HepG2 (cell line): ENCODE results near the gene ALG8. TPM values are rescaled to one million over a fixed set of nuclear protein-coding genes. Genes with fewer than 3 reads are reported as not detected.

Experiments used
- ARID5B ChIP-seq: IDR thresholded peaks from 2 replicates; pipeline ENCODE4 v1.4.0; 2020; ENCODE audit warnings: mild to moderate bottlenecking, missing genetic modification reagents
- ARNTL ChIP-seq: sonication (generic); formaldehyde crosslinking; IDR thresholded peaks from 2 replicates; pipeline ENCODE4 v1.4.0; 2020; ENCODE audit warnings: mild to moderate bottlenecking, missing genetic modification reagents
- ATF4 ChIP-seq, 2 experiments: fragments of 450-650 bp in 1 of 2; sonication (generic) in 1 of 2; formaldehyde crosslinking; IDR thresholded peaks; 2 replicates each; pipeline versions ENCODE4 v1.5.0 to v1.8.0; 2020 to 2022; ENCODE audit warnings: mild to moderate bottlenecking in 1 of 2, missing genetic modification reagents in 1 of 2
- ATM ChIP-seq: fragments of 450-650 bp; IDR thresholded peaks from 2 replicates; pipeline ENCODE4 v1.7.1; 2017; ENCODE audit warnings: mild to moderate bottlenecking, borderline replicate concordance
- E2F5 ChIP-seq: sonication (generic); formaldehyde crosslinking; conservative IDR thresholded peaks from 2 replicates; pipeline ENCODE4 v1.4.0; 2020; ENCODE audit warnings: missing genetic modification reagents
- FOXK1 ChIP-seq: sonication (generic); formaldehyde crosslinking; IDR thresholded peaks from 2 replicates; pipeline ENCODE4 v1.4.0; 2020; ENCODE audit warnings: low read depth, missing genetic modification reagents, borderline replicate concordance
- HNF1B ChIP-seq: sonication (generic); formaldehyde crosslinking; IDR thresholded peaks from 2 replicates; pipeline ENCODE4 v1.5.1; 2020; ENCODE audit warnings: mild to moderate bottlenecking, moderate library complexity, missing genetic modification reagents
- HOXA9 ChIP-seq: sonication (generic); formaldehyde crosslinking; IDR thresholded peaks from 2 replicates; pipeline ENCODE4 v1.8.1; 2022; ENCODE audit warnings: missing genetic modification reagents, mild to moderate bottlenecking, moderate library complexity, borderline replicate concordance
- RCOR2 ChIP-seq: IDR thresholded peaks from 2 replicates; pipeline ENCODE4 v1.6.1; 2016; ENCODE audit warnings: missing biosample characterization, missing genetic modification reagents
- ZBTB1 ChIP-seq: sonication (generic); formaldehyde crosslinking; IDR thresholded peaks from 2 replicates; pipeline ENCODE4 v1.4.0; 2020; ENCODE audit warnings: missing genetic modification reagents, borderline replicate concordance
- ZBTB25 ChIP-seq: IDR thresholded peaks from 2 replicates; pipeline ENCODE4 v1.6.1; 2018; ENCODE audit warnings: missing genetic modification reagents
- ZBTB37 ChIP-seq: sonication (generic); formaldehyde crosslinking; IDR thresholded peaks from 2 replicates; pipeline ENCODE4 v1.4.0; 2020; ENCODE audit warnings: mild to moderate bottlenecking, missing genetic modification reagents
- ZNF264 ChIP-seq: sonication (generic); formaldehyde crosslinking; IDR thresholded peaks from 2 replicates; pipeline ENCODE4 v1.4.0; 2020; ENCODE audit warnings: missing genetic modification reagents
- ZNF331 ChIP-seq: sonication (generic); formaldehyde crosslinking; IDR thresholded peaks from 2 replicates; pipeline ENCODE4 v1.4.0; 2020; ENCODE audit warnings: missing genetic modification reagents
- ZNF558 ChIP-seq: sonication (generic); formaldehyde crosslinking; IDR thresholded peaks from 2 replicates; pipeline ENCODE4 v1.9.0; 2022; ENCODE audit warnings: mild to moderate bottlenecking, missing genetic modification reagents, borderline replicate concordance
- ZNF672 ChIP-seq: sonication (generic); formaldehyde crosslinking; IDR thresholded peaks from 2 replicates; pipeline ENCODE4 v1.8.1; 2022; ENCODE audit warnings: missing genetic modification reagents
- ZNF766 ChIP-seq: sonication (generic); formaldehyde crosslinking; IDR thresholded peaks from 2 replicates; pipeline ENCODE4 v1.5.0; 2020; ENCODE audit warnings: missing genetic modification reagents, borderline replicate concordance
- ZNF816 ChIP-seq: sonication (generic); formaldehyde crosslinking; IDR thresholded peaks from 2 replicates; pipeline ENCODE4 v1.8.0; 2022; ENCODE audit warnings: missing genetic modification reagents, mild to moderate bottlenecking, borderline replicate concordance
- ZSCAN12 ChIP-seq: sonication (generic); formaldehyde crosslinking; IDR thresholded peaks from 2 replicates; pipeline ENCODE4 v1.9.0; 2021; ENCODE audit warnings: mild to moderate bottlenecking, missing genetic modification reagents
- polyA plus RNA-seq, 8 experiments: library from polyadenylated mRNA; depleted of rRNA in 3 of 8; stranded (reverse) in 7 of 8; unstranded in 1 of 8; fragments of >200 nt; fragmentation: Illumina TruSeq in 4 of 8; extraction: Trizol in 4 of 8; gene quantifications; 2 replicates each; pipeline versions ENCODE4 v1.2.1 to v1.2.3, GENCODE V29; 2011 to 2016; ENCODE audit warnings: low read depth in 4 of 8, missing spikeins in 1 of 8, mixed read lengths in 1 of 8; ENCODE audit not compliant: insufficient read depth in 1 of 8
- total RNA-seq, 5 experiments: library from RNA; depleted of rRNA; stranded (reverse); fragments of >200 nt; fragmentation: Illumina TruSeq; extraction: Trizol; gene quantifications; 2 replicates each; pipeline ENCODE4 v1.2.3, GENCODE V29; 2016; ENCODE audit warnings: low read depth in 1 of 5

ALG8 gene
- total and polyA plus RNA-seq, 2 of the 13 experiments (the other 11 are each of a cell fraction or from before 2014, with no cell fraction given), result 75.8 to 88.0 TPM

GRCh38 chr11:78156127-78156844 is 16.9 kb upstream of the ALG8 start (continued):
- peak in 1 of 2 experiments; percentile 77; a peak in 2 of 4 replicates for TF ChIP-seq ATF4 (CRISPR knock-in tag; IDR thresholded peaks at IDR 0.05)
- TF ChIP-seq ATM, result no peak; the same call in 1 of the 2 replicates
- peak; percentile 55; the same call in 1 of the 2 replicates for TF ChIP-seq ZNF766 (CRISPR knock-in tag)
- TF ChIP-seq ZBTB1, result no peak
- TF ChIP-seq ZBTB25 (CRISPR knock-in tag), result peak; percentile 63; the same call in 1 of the 2 replicates
- TF ChIP-seq HOXA9 (CRISPR knock-in tag), result no peak
- TF ChIP-seq FOXK1, result peak; percentile 88; the same call in 1 of the 2 replicates
- TF ChIP-seq ARID5B, result peak; percentile 98
- TF ChIP-seq ARNTL (CRISPR knock-in tag), result peak; percentile 75; the same call in 1 of the 2 replicates
- TF ChIP-seq HNF1B (CRISPR knock-in tag), result peak; percentile 76; the same call in 1 of the 2 replicates
- TF ChIP-seq ZSCAN12 (CRISPR knock-in tag), result no peak
- no peak for TF ChIP-seq ZNF672 (CRISPR knock-in tag)
- peak; percentile 92 for TF ChIP-seq ZNF331 (CRISPR knock-in tag)
- no peak for TF ChIP-seq E2F5 (CRISPR knock-in tag)
- TF ChIP-seq ZNF558 (CRISPR knock-in tag), result peak; percentile 37; the same call in 1 of the 2 replicates
- TF ChIP-seq ZNF816, result no peak
- peak; percentile 99 for TF ChIP-seq RCOR2 (CRISPR knock-in tag)
- TF ChIP-seq ZNF264, result peak; percentile 88
- TF ChIP-seq ZBTB37 (CRISPR knock-in tag), result peak; percentile 75
